Breast epithelium (tissue), 4 donors: ENCODE measurements around the gene GLYATL1. TPM values are rescaled to one million over a fixed set of nuclear protein-coding genes. Genes with fewer than 3 reads are reported as not detected.

Source experiments
- DNase-seq, 2 donors: peaks; one replicate each; pipeline ENCODE4 v3.0.0-alpha.2; 2019; ENCODE audit warnings: low spot score in 2 of 2
- H3K27ac ChIP-seq, 2 donors: fragments of 200-600 bp; sonication (generic) in 1 of 2; one replicate each; pipeline ENCODE4 v1.5.1; 2016 to 2019; ENCODE audit warnings: mild to moderate bottlenecking in 1 of 2
- H3K27me3 ChIP-seq, 2 donors: fragments of 200-600 bp; sonication (generic) in 1 of 2; one replicate each; pipeline versions ENCODE4 v1.5.1 to v1.6.0; 2017 to 2019; ENCODE audit warnings: control low read depth in 1 of 2, mild to moderate bottlenecking in 1 of 2
- H3K36me3 ChIP-seq: fragments of 200-600 bp; one replicate; pipeline ENCODE4 v1.5.1; 2019
- H3K4me1 ChIP-seq, 2 donors: fragments of 200-600 bp; sonication (generic); one replicate each; pipeline ENCODE4 v1.5.1; 2016 to 2019; ENCODE audit warnings: control low read depth in 1 of 2
- H3K4me3 ChIP-seq, 3 donors: fragments of 200-600 bp; sonication (generic); 1 replicate in 2 of 3; 2 replicates in 1 of 3; pipeline ENCODE4 v1.5.1; 2016 to 2019; ENCODE audit warnings: mild to moderate bottlenecking in 3 of 3, moderate library complexity in 2 of 3
- H3K9me3 ChIP-seq, 2 donors: fragments of 200-600 bp; sonication (generic) in 1 of 2; one replicate each; pipeline ENCODE4 v1.5.1; 2016 to 2019; ENCODE audit warnings: control low read depth in 1 of 2
- POLR2A ChIP-seq: fragments of 450-650 bp; IDR thresholded peaks from one replicate; pipeline ENCODE4 v1.6.1; 2016; ENCODE audit warnings: antibody characterized with exemption, mild to moderate bottlenecking, moderate library complexity
- POLR2AphosphoS5 ChIP-seq, 3 donors: sonication (generic); formaldehyde crosslinking; IDR thresholded peaks; one replicate each; pipeline ENCODE4 v1.6.1; 2017; ENCODE audit warnings: antibody characterized with exemption in 3 of 3
- intact Hi-C: fragments of 100-400 bp; cut with DNase I; formaldehyde crosslinking; loops from one replicate; pipeline ENCODE4 v1.15.1; 2023; ENCODE audit warnings: low total_unique reads
- total RNA-seq, 3 donors: library from RNA; depleted of rRNA; stranded (reverse); fragments of >200 nt; gene quantifications; one replicate each; pipeline ENCODE4 v1.1.0, GENCODE V29; 2016
- TF ChIP-seq, protein P1 (sequence below), 3 donors: fragments of 450-650 bp; IDR thresholded peaks; one replicate each; pipeline ENCODE4 v1.5.1; 2016 to 2017; ENCODE audit warnings: antibody characterized with exemption in 3 of 3, mild to moderate bottlenecking in 3 of 3, moderate library complexity in 3 of 3

GLYATL1 gene
- total RNA-seq, 3 donors from 2014 or later: 0.73 to 1.6 TPM; not detected in 1

- intact Hi-C loops: no loop called here
- H3K27ac ChIP-seq: no peak overlapping the region
- no peaks in the 10 kb centered on the region for H3K4me1 ChIP-seq
- no peaks in the 10 kb centered on the region for H3K27me3 ChIP-seq
- H3K9me3 ChIP-seq: no peaks in the 10 kb centered on the region
- DNase-seq: no peak
- no peak for TF ChIP-seq POLR2A
- TF ChIP-seq, protein P1, sequence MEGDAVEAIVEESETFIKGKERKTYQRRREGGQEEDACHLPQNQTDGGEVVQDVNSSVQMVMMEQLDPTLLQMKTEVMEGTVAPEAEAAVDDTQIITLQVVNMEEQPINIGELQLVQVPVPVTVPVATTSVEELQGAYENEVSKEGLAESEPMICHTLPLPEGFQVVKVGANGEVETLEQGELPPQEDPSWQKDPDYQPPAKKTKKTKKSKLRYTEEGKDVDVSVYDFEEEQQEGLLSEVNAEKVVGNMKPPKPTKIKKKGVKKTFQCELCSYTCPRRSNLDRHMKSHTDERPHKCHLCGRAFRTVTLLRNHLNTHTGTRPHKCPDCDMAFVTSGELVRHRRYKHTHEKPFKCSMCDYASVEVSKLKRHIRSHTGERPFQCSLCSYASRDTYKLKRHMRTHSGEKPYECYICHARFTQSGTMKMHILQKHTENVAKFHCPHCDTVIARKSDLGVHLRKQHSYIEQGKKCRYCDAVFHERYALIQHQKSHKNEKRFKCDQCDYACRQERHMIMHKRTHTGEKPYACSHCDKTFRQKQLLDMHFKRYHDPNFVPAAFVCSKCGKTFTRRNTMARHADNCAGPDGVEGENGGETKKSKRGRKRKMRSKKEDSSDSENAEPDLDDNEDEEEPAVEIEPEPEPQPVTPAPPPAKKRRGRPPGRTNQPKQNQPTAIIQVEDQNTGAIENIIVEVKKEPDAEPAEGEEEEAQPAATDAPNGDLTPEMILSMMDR (IDR thresholded peaks at IDR 0.05): no peak
- TF ChIP-seq POLR2AphosphoS5 (IDR thresholded peaks at IDR 0.05): no peak
- no peaks in the 10 kb centered on the region for H3K36me3 ChIP-seq
- no peak overlapping the region for H3K4me3 ChIP-seq
Measured at GRCh38 chr11:58933661-58934060, 5.6 kb upstream of the GLYATL1 start.

GRCh38 chr11:58934945-58935513 lies 4.3 kb upstream of the GLYATL1 start:
- no peaks in the 10 kb centered on the region for H3K27me3 ChIP-seq
- no peaks in the 10 kb centered on the region for H3K4me1 ChIP-seq
- H3K27ac ChIP-seq: no peak overlapping the region
- intact Hi-C loops: no loop called here
- TF ChIP-seq POLR2A (no peak), POLR2AphosphoS5 (IDR thresholded peaks at IDR 0.05) (no peak)
- TF ChIP-seq, protein P1 (IDR thresholded peaks at IDR 0.05): no peak
- DNase-seq: no peak
- no peaks in the 10 kb centered on the region for H3K36me3 ChIP-seq
- H3K4me3 ChIP-seq: no peak overlapping the region
- H3K9me3 ChIP-seq: no peaks in the 10 kb centered on the region

GRCh38 chr11:58938398-58938797 lies 890 bp upstream of the GLYATL1 start:
- H3K9me3 ChIP-seq: no peaks in the 10 kb centered on the region
- no peaks in the 10 kb centered on the region for H3K27me3 ChIP-seq
- intact Hi-C loops: no loop called here
- no peaks in the 10 kb centered on the region for H3K36me3 ChIP-seq
- no peaks in the 10 kb centered on the region for H3K4me1 ChIP-seq
- H3K4me3 ChIP-seq: no peak overlapping the region
- H3K27ac ChIP-seq: no peak overlapping the region
- TF ChIP-seq POLR2AphosphoS5 (IDR thresholded peaks at IDR 0.05) (no peak), POLR2A (no peak)
- TF ChIP-seq, protein P1 (IDR thresholded peaks at IDR 0.05): no peak
- no peak for DNase-seq

GRCh38 chr11:58940028-58940427 lies 740 bp downstream of the GLYATL1 start:
- no peaks in the 10 kb centered on the region for H3K36me3 ChIP-seq
- H3K27ac ChIP-seq: no peak overlapping the region
- DNase-seq: no peak
- intact Hi-C loops: no loop called here
- no peak overlapping the region for H3K4me3 ChIP-seq
- no peaks in the 10 kb centered on the region for H3K9me3 ChIP-seq
- no peak for TF ChIP-seq POLR2A
- TF ChIP-seq, protein P1 (IDR thresholded peaks at IDR 0.05): no peak
- TF ChIP-seq POLR2AphosphoS5 (IDR thresholded peaks at IDR 0.05): no peak
- H3K4me1 ChIP-seq: no peaks in the 10 kb centered on the region
- H3K27me3 ChIP-seq: no peaks in the 10 kb centered on the region

DNA sequence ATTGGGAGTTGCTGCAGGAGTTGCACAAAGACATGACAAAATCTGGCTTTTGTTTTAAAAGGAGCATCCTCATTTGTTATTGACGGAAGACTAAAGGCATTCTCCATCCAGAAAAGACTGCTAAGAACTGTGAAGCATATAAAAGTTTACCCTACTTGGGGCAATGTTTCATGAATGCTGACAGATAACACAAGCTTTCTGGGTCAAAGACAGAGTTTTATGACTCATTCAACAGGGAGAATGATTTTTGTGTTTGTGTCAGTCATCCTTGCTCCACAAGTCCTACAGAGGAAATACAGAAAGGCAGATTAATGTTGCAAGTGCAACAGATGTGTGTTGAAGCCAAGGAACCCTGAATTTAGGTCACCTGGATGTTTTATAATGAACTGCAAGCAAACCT lies 2.5 kb downstream of the GLYATL1 start:
- no peaks in the 10 kb centered on the region for H3K36me3 ChIP-seq
- H3K4me1 ChIP-seq: no peaks in the 10 kb centered on the region
- H3K4me3 ChIP-seq: no peak overlapping the region
- no peak for DNase-seq
- H3K9me3 ChIP-seq: no peaks in the 10 kb centered on the region
- TF ChIP-seq POLR2A (no peak), POLR2AphosphoS5 (IDR thresholded peaks at IDR 0.05) (no peak)
- TF ChIP-seq, protein P1 (IDR thresholded peaks at IDR 0.05): no peak
- H3K27me3 ChIP-seq: no peaks in the 10 kb centered on the region
- intact Hi-C loops: no loop called here
- H3K27ac ChIP-seq: no peak overlapping the region
